Fibroblast of gingiva (primary cell): ENCODE results near the gene PKLR.
"Not testable (repeated sequence)": the region's sequence is repeated elsewhere in the genome, so short reads cannot be mapped to it uniquely, and the experiment has no call there.

Source experiments
- DNase-seq: peaks from one replicate; pipeline ENCODE4 v3.0.0-alpha.2; 2011; ENCODE audit warnings: low read depth

PKLR gene

DNA sequence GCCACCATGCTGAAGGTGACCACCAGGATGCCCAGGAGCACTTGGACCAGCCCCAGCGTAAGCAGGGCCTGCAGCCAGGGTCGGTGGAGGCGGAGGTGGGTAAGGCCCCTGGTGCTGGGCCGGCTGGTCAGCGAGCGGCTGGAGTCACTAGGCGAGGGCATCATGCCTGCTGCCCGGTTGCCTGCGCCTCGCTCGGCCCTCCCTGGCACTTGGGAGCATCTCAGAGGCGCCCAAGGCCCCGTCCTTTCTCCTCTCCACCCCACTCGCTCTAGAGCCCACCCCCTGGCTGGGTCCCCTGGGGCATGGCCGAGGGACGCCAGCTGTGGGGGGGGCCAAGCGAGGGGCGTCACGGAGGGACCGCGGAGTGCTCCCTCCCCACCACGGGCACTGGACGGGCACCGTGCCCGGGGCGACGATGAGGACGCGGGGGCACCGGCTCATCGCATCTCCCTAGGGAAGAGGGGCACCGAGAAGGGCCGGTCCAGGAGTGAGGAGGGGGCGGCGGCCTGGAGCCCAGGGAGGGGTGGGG lies 46.5 kb downstream of the PKLR start:
- peak; percentile 26 for DNase-seq

GRCh38 chr1:155254228-155254713 lies 47.0 kb downstream of the PKLR start:
- no peak for DNase-seq

DNA sequence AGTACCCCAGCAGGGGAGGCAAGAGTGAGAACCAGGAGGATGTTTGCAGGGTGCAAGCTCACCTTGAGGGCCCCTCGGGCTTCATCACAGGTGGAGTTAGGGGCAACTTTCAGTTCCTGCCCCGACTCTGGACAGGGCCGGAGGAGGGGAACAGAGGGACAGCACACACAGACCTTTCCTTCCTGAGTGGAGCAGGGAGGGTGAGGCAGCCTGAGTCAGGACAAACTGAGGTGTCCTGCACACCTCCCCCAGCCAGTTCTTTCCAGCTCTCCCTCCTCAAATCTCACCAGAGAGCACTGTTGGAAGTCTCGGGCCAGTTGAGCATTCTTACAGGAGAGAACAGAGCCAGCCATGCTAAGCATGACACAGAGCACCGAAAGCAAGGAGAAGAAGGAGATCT lies 47.4 kb downstream of the PKLR start:
- DNase-seq = no peak

DNA sequence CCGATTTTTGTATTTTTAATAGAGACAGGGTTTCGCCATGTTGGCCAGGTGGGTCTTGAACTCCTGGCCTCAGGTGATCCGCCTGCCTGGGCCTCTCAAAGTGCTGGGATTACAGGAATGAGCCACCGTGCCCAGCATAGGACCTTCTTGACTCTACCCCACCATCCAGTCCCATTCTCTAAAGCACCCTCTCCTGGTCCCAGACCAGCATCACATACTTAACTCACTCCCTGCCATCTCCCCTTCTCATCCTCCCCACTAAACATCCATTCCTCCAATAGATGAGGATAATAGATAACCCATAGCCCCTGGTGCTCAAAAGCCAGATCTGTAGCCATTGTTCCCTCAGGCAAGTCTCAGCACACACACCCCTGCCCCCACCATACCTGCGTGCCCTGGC lies 48.0 kb downstream of the PKLR start:
- no peak for DNase-seq

GRCh38 chr1:155251566-155251965 lies 49.7 kb downstream of the PKLR start:
- no peak for DNase-seq

DNA sequence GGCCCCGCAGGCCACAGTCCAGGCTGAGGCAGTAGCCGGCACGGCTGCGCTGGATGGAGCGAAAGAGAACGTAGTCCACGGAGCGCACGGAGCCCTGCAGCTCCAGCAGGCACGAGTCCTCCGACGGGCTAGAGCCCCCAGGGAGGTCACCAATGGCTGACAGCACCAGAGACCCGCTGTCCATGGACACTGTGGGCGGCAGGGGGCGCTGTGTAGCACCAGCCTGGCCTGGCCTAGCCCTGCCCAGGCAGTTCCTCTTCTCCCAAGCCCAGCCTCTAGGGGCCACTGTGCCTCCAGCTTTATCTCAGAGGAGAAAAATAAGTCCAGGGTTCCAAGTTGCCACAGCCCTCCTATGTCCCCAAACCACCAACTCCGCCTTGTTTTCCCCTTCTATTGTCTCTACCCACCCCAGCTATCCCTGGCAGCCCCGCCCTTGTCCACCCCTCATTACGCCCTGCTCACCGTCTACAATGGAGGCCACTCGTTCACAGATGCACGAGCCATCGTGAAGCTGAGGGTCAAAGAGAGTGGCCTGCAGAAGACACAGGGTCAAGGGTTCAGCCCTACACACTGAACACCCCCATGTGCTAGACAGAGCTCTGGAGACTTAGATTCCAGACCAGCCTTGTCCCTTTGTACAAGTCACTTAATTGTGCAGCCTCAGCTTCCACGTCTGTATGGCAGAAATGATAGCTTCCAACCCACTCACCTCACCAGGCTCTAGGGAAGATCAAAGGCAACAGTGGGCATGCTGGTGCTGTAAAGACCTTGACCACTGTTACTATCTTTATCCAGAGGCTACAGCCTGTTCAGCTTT lies 50.4 kb downstream of the PKLR start:
- DNase-seq = peak; percentile 84

DNA sequence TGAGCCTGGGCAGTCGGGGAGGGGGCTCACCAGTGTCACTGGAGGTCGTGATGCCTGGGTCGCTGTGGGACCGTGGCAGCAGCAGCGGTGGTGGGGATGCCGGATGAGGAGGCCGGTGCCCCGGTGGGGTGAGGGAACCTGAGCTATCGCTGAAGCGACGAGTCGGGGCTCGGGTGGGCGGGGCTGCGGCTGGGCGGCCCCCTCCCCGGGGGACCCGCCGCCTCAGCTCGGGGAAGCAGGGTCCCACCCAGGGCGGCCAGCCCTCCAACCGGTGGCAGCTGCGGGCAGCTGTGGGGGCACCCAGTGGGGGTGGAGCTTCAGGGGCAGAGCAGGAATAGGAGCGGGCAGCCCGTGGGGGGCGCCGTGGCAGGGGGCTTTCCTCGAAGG lies 51.0 kb downstream of the PKLR start:
- no peak for DNase-seq

DNA sequence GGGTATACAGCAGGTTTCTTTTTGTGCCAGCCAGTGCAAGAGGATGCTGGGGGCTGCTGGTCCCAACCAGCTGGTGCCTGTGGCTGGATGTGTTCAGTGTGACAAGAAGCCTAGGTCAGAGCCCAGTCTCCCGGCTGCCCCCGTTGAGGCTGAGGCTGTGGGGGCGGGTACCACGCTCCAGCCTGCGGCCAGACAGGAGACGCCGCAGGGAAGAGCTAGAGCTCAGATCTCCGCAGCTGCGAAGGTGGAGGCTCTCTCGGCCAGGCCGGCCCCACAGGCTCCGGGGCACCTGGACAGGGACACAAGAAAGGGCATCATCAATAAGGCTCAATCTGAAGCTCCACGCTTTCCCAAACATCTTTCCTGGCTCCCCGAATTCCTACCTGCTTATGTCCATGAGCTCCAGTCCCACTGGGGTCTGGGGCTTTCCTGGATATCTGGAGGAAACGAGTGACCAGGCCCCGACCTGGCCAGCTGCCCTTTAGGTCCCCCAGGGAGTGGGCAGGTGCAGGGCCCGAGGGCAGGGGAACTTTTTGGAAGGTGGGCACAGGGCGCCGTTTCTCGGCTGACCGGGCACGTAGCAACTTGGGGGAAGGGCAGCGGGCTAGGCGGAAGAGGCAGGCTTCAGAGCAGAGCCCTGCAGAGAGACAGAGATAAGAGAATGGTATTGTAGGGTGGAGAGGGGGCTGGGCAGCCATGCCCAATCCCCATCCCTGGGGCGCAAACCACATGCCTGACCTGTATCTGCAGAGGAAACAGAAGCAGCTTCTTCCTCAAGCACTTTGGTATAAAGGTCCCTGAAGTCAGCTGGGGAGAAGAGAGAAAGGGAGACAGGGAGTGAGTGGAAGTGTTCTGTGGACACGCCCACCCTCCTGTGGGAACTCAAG lies 53.3 kb downstream of the PKLR start:
- no peak for DNase-seq

- DNase-seq = not testable (repeated sequence)
Observed at GRCh38 chr1:155246796-155247195, 54.4 kb downstream of the PKLR start.

DNA sequence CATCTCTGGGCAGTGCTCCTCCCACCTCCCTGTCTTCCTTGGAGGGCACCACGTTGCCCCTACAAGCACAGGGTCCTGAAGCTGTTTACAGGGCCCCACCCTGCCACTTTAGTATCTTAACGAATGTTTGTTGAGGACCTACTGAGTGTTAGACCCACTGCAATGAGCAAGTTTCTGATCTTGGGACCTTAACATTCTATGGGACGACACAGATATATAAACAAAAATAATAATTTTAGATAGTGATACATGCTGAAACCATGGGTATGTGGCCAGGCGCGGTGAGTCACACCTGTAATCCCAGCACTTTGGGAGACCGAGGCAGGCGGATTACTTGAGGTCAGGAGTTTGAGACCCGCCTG lies 56.1 kb downstream of the PKLR start:
- DNase-seq = no peak

DNA sequence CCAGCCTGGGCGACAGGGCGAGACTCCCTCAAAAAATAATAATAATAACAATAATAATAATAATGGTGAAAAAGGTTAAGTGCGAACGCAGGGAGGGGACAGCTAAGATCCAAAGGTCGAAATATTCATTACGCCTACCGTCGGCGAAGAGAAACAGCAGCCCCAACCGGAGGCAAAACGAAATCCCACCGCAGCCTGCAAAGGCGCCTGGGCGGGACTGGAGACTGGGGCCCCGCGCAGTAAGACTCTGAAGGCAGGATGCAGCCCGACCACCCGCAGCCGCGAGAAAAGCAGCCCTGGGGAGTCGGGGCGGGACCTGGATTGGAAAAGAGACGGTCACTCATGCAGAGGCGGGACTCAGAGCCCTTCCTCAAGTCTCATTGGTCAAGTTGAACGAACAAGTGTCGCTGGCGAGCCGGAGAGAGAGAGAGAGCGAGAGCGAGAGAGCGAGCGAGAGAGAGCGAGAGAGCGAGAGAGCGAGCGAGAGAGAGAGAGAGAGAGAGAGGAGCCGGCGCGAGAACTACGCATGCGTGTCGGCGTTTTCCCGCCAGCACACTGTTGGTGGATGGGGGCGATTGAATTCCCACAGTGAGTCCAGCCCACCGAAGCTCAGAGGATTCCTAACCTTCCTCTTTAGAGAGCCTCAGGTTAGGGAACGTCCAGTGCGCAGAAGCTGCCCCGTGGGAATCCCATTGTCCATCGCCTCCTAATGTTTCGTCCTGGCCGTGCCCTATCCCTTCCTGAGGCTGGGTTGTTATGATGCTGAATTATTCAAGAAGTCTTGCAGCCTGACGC lies 56.7 kb downstream of the PKLR start:
- DNase-seq = peak; percentile 100

DNA sequence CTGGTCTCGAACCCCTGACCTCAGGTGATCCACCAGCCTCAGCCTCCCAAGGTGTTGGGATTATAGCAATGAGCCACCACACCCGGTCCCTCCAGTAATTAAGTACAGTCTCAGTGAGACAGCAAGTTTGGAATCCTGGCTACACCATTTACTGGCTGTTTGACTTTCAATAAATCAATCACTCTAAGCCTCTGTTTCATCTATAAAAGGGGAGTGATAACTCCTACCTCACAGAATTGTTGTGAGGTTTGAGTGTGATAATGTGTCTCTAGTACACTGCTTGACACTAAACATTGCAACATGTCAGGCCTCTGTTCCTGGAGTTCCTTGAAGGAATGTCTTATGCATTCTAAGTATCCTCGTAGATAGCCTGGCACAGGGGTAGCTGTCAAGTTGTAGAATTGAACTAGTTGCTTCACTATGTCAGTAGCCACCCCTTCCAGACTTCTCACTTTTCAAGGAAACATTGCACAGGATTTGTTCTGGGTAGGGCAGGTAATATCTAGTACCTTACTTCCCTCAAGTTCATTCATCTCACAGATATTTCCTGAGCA lies 58.4 kb downstream of the PKLR start:
- DNase-seq = no peak

DNA sequence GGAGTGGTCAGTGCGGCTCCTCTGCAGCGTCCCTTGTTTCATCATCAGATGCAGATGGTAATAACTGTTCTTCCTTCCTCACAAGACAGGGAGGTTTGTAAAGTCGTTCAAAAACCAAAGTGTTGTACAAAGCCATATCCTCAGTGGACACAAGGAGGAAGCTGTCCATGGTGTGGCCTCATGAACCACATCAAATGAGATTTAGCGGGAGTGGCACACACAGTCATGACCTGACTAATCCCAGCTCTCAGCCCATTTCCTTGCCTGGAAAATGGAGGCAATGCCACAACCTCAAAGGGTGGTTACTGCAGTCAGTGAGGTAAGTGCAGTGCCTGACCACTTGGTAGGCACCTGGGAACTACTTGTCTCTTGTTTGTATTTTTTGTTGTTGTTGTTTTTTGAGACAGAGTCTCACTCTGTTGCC lies 59.4 kb downstream of the PKLR start:
- no peak for DNase-seq

DNA sequence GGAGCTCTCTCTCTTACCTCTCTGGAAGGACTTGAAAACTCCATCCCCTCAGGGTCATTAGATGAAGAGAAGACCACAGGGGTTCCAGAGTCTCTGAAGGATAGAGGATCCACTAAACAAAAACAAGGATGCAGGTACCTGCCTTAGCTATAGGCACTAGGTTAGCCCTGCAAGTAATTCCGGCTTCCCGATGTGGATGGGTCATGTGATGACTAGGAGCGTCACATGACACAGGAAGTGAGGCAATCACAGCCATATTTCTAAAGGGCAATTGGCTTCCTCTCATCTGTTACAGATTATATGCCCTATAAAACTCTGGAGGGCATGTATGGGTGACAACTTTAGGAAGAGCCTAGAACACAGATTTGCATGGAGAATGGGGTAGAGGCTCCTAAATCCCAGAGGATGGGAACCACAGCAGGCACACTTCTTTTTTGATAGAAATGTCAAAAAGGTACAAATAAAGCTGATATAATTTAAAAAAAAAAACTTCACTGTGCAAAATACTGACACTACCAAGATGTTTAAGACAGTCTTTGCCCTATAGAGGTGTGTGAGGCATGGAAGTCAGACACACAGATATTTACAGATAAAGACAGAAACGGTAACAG lies 60.1 kb downstream of the PKLR start:
- DNase-seq = peak; percentile 81
